Lower lobe of right lung (tissue), 2 donors: ENCODE measurements around the gene DCST2. TPM values are rescaled to one million over a fixed set of nuclear protein-coding genes. Genes with fewer than 3 reads are reported as not detected.

ENCODE experiments used
- ATAC-seq, 2 donors: fragments of 200-7000 bp; cut with Tn5 transposase; one replicate each; pipeline ENCODE4 v1.9.1; 2020 to 2022; ENCODE audit warnings: mild to moderate bottlenecking in 2 of 2, moderate library complexity in 2 of 2
- DNase-seq: peaks from one replicate; pipeline ENCODE4 v3.0.0-alpha.2; 2020
- H3K27ac ChIP-seq: fragments of 200-600 bp; one replicate; pipeline ENCODE4 v1.8.0; 2022
- H3K27me3 ChIP-seq: fragments of 200-600 bp; one replicate; pipeline ENCODE4 v1.8.0; 2022; ENCODE audit warnings: low read depth
- H3K36me3 ChIP-seq: fragments of 200-600 bp; one replicate; pipeline ENCODE4 v1.8.0; 2022; ENCODE audit warnings: mild to moderate bottlenecking
- H3K4me1 ChIP-seq: fragments of 200-600 bp; one replicate; pipeline ENCODE4 v1.8.0; 2022
- H3K4me3 ChIP-seq: fragments of 200-600 bp; one replicate; pipeline ENCODE4 v1.8.0; 2022; ENCODE audit warnings: mild to moderate bottlenecking
- H3K9me3 ChIP-seq: fragments of 200-600 bp; one replicate; pipeline ENCODE4 v1.8.0; 2022
- intact Hi-C: fragments of 100-400 bp; cut with DNase I; formaldehyde crosslinking; loops from one replicate; pipeline ENCODE4 v1.11.0; 2022
- total RNA-seq: library from RNA; stranded (reverse); fragmentation: NEBNext Ultra II Directional; extraction: Animal tissue kit (Norgen Biotek cat#: 25700); gene quantifications from one replicate; pipeline ENCODE4 v1.2.1, GENCODE V29; 2021
- TF ChIP-seq, protein P1 (sequence below): fragments of 200-600 bp; IDR thresholded peaks from one replicate; pipeline ENCODE4 v1.8.0; 2022; ENCODE audit warnings: antibody characterized with exemption, mild to moderate bottlenecking
- donor health status: DM: no; HTN: yes; CAD: no; lungs with severe emphysema.

Gene DCST2
- total RNA-seq, 1 donor from 2014 or later, result 1.4 TPM

DNA sequence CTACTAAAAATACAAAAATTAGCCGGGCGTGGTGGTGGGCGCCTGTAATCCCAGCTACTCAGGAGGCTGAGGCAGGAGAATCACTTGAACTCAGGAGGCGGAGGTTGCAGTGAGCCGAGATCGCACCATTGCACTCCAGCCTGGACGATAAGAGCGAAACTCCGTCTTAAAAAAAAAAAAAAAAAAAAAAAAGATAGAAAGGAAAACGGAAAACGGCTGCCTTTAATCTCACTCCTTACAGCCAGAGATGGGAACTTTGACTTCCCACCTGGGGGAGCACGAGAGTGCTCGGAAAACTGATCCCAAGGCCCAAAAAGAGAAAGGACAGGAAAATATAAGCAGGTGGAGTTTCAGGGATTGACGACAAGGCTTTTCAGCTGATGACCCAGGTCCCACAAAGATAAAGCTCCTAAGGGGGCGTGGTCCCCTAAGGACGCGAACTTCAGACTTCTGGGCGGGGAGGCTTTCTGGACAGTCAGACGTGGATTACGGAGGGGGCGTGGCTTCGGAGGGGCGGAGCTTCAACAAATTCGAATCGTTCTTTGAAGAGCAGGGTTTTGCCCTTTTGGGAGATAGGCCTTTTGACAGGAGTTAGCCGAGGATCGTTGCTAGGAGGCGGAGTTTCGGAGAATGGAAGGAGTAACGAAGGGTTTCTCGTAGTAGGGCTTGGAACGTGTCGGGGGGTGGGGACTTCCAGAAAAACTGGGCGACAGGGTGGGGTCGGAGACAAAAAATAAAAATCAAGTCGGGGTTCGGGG, 60.1 kb downstream of the DCST2 start:
- H3K4me1 ChIP-seq, result peaks cover 58% of the 10 kb centered on the region

DNA sequence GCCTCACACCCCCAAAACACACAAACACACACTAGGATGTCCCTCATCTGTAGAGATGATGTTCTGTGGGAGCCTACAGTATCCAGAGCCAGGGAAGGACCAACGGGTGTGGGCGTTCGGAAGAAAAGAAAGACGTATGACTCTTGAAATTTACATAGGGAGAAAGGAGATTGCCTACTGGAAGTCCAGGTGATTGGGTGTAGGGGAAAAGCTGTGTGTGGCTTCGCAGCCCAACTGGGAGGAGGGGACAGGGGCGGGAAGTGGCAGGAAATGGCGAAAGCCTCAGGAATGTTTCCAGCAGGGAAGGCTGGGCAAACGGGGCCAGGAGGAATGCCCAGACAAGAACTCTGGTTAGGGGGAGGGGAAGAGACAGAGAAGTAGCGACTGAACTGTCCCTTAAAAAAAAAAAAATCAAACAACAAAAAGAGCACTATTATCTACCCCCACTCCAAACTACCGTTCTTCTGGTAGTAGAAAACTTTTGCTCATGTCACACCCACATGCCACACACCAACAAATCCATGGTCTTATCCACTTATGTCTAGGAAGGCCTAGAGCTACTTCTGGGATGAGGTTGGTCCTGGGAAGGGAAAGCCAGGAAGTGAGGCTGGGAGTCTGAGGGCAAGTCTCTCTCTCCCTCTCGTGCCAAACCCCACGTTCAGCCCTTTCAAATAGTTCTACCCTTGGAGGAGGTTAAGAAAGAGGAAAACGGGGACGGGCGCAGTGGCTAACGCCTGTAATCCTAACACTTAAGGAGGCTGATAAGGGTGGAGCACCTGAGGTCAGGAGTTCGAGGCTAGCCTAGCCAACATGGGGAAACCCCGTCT, 60.9 kb downstream of the DCST2 start:
- DNase-seq, result peak; percentile 82
- Histone ChIP-seq H3K9me3 (no peaks in the 10 kb centered on the region), H3K27ac (peak overlapping the region; percentile 98), H3K4me1 (peaks cover 63% of the 10 kb centered on the region), H3K4me3 (peak overlapping the region; percentile 83), H3K27me3 (no peaks in the 10 kb centered on the region), H3K36me3 (peaks cover 15% of the 10 kb centered on the region)
- intact Hi-C loops, result no loop called here
- TF ChIP-seq, protein P1, sequence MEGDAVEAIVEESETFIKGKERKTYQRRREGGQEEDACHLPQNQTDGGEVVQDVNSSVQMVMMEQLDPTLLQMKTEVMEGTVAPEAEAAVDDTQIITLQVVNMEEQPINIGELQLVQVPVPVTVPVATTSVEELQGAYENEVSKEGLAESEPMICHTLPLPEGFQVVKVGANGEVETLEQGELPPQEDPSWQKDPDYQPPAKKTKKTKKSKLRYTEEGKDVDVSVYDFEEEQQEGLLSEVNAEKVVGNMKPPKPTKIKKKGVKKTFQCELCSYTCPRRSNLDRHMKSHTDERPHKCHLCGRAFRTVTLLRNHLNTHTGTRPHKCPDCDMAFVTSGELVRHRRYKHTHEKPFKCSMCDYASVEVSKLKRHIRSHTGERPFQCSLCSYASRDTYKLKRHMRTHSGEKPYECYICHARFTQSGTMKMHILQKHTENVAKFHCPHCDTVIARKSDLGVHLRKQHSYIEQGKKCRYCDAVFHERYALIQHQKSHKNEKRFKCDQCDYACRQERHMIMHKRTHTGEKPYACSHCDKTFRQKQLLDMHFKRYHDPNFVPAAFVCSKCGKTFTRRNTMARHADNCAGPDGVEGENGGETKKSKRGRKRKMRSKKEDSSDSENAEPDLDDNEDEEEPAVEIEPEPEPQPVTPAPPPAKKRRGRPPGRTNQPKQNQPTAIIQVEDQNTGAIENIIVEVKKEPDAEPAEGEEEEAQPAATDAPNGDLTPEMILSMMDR, result no peak
- peak; percentile 33 to 49 for ATAC-seq

More for the DNA sequence above, 60.1 kb downstream of the DCST2 start:
- DNase-seq (peak; percentile 98), ATAC-seq (peak; percentile 75 to 82)
- TF ChIP-seq, protein P1, result no peak
- Histone ChIP-seq H3K9me3 (no peaks in the 10 kb centered on the region), H3K4me3 (peak overlapping the region; percentile 83), H3K36me3 (peaks cover 15% of the 10 kb centered on the region), H3K27ac (peak overlapping the region; percentile 98), H3K27me3 (no peaks in the 10 kb centered on the region)
- intact Hi-C loops, result no loop called here

DNA sequence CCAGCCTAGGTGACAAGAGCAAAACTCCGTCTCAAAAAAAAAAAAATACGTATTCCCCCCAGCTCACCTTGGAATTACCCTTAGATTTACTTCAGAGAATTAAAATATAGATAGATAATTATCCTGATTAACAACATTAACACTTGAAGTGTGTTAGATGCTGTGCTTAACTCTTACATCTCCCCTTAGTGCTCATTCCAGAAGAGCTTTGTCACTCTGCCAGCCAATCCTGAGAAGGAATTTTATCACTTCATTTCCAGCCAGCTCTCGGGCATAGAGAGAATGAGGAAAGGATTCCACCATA, 61.4 kb downstream of the DCST2 start:
- intact Hi-C loops, result no loop called here
- H3K9me3 ChIP-seq, result no peaks in the 10 kb centered on the region
- H3K4me1 ChIP-seq, result peaks cover 68% of the 10 kb centered on the region
- DNase-seq, result no peak
- ATAC-seq, result no peak
- peaks cover 21% of the 10 kb centered on the region for H3K36me3 ChIP-seq
- peak overlapping the region; percentile 98 for H3K27ac ChIP-seq
- H3K4me3 ChIP-seq, result peak overlapping the region; percentile 83
- H3K27me3 ChIP-seq, result no peaks in the 10 kb centered on the region
- TF ChIP-seq, protein P1, result no peak

DNA sequence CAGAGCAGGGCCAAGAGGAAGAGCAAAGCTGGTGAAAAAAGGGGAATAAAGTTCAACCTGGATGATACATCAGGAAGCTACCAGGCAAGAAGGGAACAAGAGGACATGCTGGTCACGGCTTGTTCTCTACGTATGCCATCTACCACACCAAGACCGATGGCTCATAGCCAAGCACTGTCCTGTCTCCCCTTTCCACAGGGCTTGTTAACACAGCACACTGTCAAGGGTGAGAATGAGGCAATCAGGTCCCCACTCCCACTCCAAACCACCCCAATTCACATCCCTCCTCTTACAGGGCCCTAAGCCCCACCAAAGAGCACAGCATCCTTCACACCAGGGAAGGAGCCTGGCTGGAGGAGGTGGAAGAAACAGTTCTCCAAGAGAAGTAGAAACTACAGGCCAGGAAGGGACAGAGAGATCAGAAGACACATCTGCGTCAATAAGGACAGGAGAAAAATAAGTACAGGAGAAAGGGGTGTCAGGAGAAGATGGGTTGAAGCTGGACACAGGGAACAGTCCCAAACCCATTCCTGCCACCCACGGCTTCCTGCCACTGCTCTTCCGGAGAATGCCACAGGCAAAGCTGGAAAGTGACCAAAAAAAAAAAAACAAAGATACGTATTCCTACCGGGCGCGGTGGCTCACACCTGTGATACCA, 62.1 kb downstream of the DCST2 start:
- DNase-seq (no peak), ATAC-seq (no peak)
- TF ChIP-seq, protein P1, result no peak
- Histone ChIP-seq H3K36me3 (peaks cover 27% of the 10 kb centered on the region), H3K9me3 (no peaks in the 10 kb centered on the region), H3K27ac (peak overlapping the region; percentile 98), H3K27me3 (no peaks in the 10 kb centered on the region), H3K4me1 (peaks cover 71% of the 10 kb centered on the region), H3K4me3 (peak overlapping the region; percentile 83)
- intact Hi-C loops, result no loop called here

DNA sequence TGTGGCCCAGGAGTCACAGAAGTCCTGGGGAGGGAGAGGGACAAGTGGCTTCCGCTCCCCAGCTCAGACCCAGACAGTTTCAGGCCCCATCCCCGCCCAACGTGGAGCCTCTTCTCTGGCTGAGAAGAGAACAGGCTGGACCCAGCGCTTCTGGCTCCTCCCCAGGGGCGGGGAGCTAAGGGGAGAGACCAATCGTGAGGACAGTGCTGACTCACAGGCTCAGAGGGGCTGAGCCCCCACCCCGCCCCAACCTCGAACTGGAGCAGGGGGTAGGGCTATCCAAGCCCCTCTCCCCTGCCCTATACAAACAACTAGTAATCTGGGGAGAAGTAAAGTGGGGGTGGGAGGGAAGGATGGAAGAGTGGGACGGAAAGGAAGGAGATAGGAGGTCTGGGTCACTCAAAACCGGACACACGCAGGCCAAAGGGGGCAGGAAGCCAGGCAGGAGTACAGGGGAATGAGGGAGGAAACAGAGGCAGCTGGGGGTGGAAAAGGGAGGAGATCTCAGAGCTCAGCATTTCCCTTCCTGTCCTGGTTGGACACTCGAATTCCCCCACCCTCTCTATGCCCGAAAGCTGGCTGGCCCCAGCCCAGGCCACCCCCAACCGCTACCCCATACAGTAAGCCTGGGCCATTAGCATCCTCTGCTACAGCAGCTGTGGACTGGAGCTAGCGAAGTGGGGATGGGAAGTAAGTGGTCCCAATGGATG, 62.8 kb downstream of the DCST2 start, which contains the start of gene SHC1:
TSS of gene SHC1 (minus strand) at position 117 of the 710 bp plus-strand sequence. CDS start 221 bp downstream, outside the sequence.
- DNase-seq (peak; percentile 86), ATAC-seq (peak; percentile 35 to 50)
- H3K4me3 ChIP-seq, result peak within 1 kb of the TSS; percentile 83
- TF ChIP-seq, protein P1, result no peak
- peak within 1 kb of the TSS; percentile 98 for H3K27ac ChIP-seq
- intact Hi-C loops, result no loop called here
- no peaks in the 10 kb centered on the region for H3K9me3 ChIP-seq
- H3K36me3 ChIP-seq, result peaks cover 34% of the 10 kb centered on the region
- no peaks in the 10 kb centered on the region for H3K27me3 ChIP-seq
- peaks cover 64% of the 10 kb centered on the region for H3K4me1 ChIP-seq
